PC-9 (cell line): ENCODE measurements around the gene RCC2. TPM values are rescaled to one million over a fixed set of nuclear protein-coding genes. Genes with fewer than 3 reads are reported as not detected.

ENCODE experiments used
- BruUV-seq: library from RNA; stranded (reverse); fragments of 400-500 nt; replicated peaks from 2 replicates; lab custom pipeline; 2021; lab: Mats Ljungman, UMichigan
- CTCF ChIA-PET: fragments of 300-600 bp; sonication (Branson Sonifier 250); formaldehyde crosslinking; loops from one replicate; lab custom pipeline; 2022; ENCODE audit warnings: antibody characterized with exemption; lab: Charles Lee
- POLR2A ChIA-PET: fragments of 300-600 bp; sonication (Branson Sonifier 250); formaldehyde crosslinking; loops from one replicate; lab custom pipeline; 2022; ENCODE audit warnings: antibody characterized with exemption; ENCODE audit not compliant: unreplicated experiment; lab: Charles Lee
- DNase-seq, 2 experiments: peaks; one replicate each; pipeline versions ENCODE4 v3.0.0 to v3.0.0-alpha.2; 2015 to 2022; ENCODE audit warnings: mixed read lengths in 1 of 2
- H2AFZ ChIP-seq: fragments of 200-600 bp; sonication (generic); 2 replicates; pipeline ENCODE4 v1.8.1; 2017; ENCODE audit warnings: antibody characterized with exemption
- H3F3A ChIP-seq: fragments of 200-600 bp; sonication (generic); 2 replicates; pipeline ENCODE4 v1.8.1; 2017; ENCODE audit warnings: antibody characterized with exemption, mild to moderate bottlenecking, low read depth; ENCODE audit not compliant: insufficient read depth
- H3K27ac ChIP-seq: fragments of 200-600 bp; sonication (generic); 2 replicates; pipeline ENCODE4 v1.6.1; 2016; ENCODE audit warnings: mixed run types
- H3K27me3 ChIP-seq: fragments of 200-600 bp; sonication (generic); 2 replicates; pipeline ENCODE4 v1.6.1; 2016; ENCODE audit warnings: low read depth, mixed run types; ENCODE audit not compliant: insufficient read depth
- H3K36me3 ChIP-seq: fragments of 200-600 bp; sonication (generic); 2 replicates; pipeline ENCODE4 v1.6.1; 2016; ENCODE audit warnings: low read depth, mixed run types
- H3K4me1 ChIP-seq: fragments of 200-600 bp; sonication (generic); replicated peaks from 2 replicates; pipeline ENCODE4 v1.6.1; 2016; ENCODE audit warnings: mixed run types; ENCODE audit not compliant: insufficient read depth
- H3K4me2 ChIP-seq: fragments of 200-600 bp; sonication (generic); 2 replicates; pipeline ENCODE4 v1.6.1; 2017; ENCODE audit warnings: mixed run types
- H3K4me3 ChIP-seq: fragments of 200-600 bp; sonication (generic); 2 replicates; pipeline ENCODE4 v1.6.1; 2016; ENCODE audit warnings: mixed run types
- H3K79me2 ChIP-seq: fragments of 200-600 bp; sonication (generic); 2 replicates; pipeline ENCODE4 v1.6.1; 2017; ENCODE audit warnings: low read depth, mixed run types
- H3K9me2 ChIP-seq: fragments of 200-600 bp; sonication (generic); 2 replicates; pipeline ENCODE4 v1.8.1; 2017; ENCODE audit warnings: mild to moderate bottlenecking; ENCODE audit not compliant: insufficient read depth
- H3K9me3 ChIP-seq: fragments of 200-600 bp; sonication (generic); 2 replicates; pipeline ENCODE4 v1.8.1; 2016; ENCODE audit warnings: low read depth; ENCODE audit not compliant: insufficient read depth
- H4K20me1 ChIP-seq: fragments of 200-600 bp; sonication (generic); 2 replicates; pipeline ENCODE4 v1.8.1; 2017; ENCODE audit not compliant: insufficient read depth
- CTCF ChIP-seq: fragments of 200-600 bp; sonication (generic); conservative IDR thresholded peaks from 2 replicates; pipeline ENCODE4 v1.6.1; 2017; ENCODE audit warnings: mixed run types, antibody characterized with exemption, mild to moderate bottlenecking, moderate library complexity
- EZH2 ChIP-seq: fragments of 200-600 bp; sonication (generic); IDR thresholded peaks from 2 replicates; pipeline ENCODE4 v1.8.0; 2017; ENCODE audit warnings: antibody characterized with exemption, low read depth
- intact Hi-C: fragments of 100-400 bp; cut with micrococcal nuclease; formaldehyde crosslinking; loops from one replicate; pipeline ENCODE4 v1.10.0; 2022; ENCODE audit not compliant: unreplicated experiment
- total RNA-seq: library from RNA; stranded (reverse); gene quantifications from 2 replicates; pipeline ENCODE4 v1.2.3, GENCODE V29; 2021

Gene RCC2
- total RNA-seq, 1 experiment from 2014 or later: 170 TPM

GRCh38 chr1:17392199-17392740 lies 47.2 kb downstream of the RCC2 start:
- Histone ChIP-seq H2AFZ (no peak overlapping the region), H3K79me2 (no peaks in the 10 kb centered on the region), H3K9me2 (no peaks in the 10 kb centered on the region), H3K4me3 (no peak overlapping the region), H3K9me3 (no peaks in the 10 kb centered on the region), H3K4me1 (no peaks in the 10 kb centered on the region), H3F3A (no peaks in the 10 kb centered on the region), H3K27ac (no peak overlapping the region), H4K20me1 (no peaks in the 10 kb centered on the region), H3K27me3 (no peaks in the 10 kb centered on the region), H3K36me3 (no peaks in the 10 kb centered on the region), H3K4me2 (no peak overlapping the region)
- ChIA-PET POLR2A (no interaction called here), CTCF (no interaction called here)
- TF ChIP-seq CTCF (no peak), EZH2 (no peak)
- intact Hi-C loops: no loop called here
- no TSS peak for BruUV-seq
- no peak for DNase-seq

DNA sequence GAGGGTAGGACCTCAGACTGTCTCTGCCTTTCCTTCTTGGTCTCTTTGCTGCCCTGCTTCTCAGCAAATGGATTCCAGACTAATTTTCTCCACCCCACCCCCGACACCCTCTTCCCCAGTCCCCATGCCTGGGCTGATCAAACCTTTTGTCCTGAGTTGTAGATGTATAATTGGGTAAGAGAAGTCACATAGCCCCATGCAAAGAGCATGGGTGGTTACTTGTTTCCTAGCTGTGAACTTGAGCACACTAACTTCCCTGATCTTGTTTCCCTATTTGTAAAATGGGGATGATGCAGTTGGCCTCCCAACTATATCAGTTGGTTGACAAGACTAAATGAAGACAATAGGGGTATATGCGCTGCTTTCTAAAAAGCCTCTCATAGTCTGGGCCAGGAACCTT lies 58.3 kb downstream of the RCC2 start:
- H3K9me2 ChIP-seq: no peaks in the 10 kb centered on the region
- no peaks in the 10 kb centered on the region for H3K79me2 ChIP-seq
- no peak for TF ChIP-seq CTCF
- no peak for TF ChIP-seq EZH2
- no peak overlapping the region for H3K4me3 ChIP-seq
- intact Hi-C loops: no loop called here
- POLR2A ChIA-PET: no interaction called here
- CTCF ChIA-PET: no interaction called here
- no peaks in the 10 kb centered on the region for H3K27me3 ChIP-seq
- peaks cover 13% of the 10 kb centered on the region for H3K4me1 ChIP-seq
- H2AFZ ChIP-seq: no peak overlapping the region
- H3K27ac ChIP-seq: no peak overlapping the region
- H3K4me2 ChIP-seq: no peak overlapping the region
- no peaks in the 10 kb centered on the region for H3K9me3 ChIP-seq
- H3K36me3 ChIP-seq: no peaks in the 10 kb centered on the region
- H4K20me1 ChIP-seq: no peaks in the 10 kb centered on the region
- DNase-seq: no peak
- H3F3A ChIP-seq: peaks cover 8% of the 10 kb centered on the region
- BruUV-seq: no TSS peak

DNA sequence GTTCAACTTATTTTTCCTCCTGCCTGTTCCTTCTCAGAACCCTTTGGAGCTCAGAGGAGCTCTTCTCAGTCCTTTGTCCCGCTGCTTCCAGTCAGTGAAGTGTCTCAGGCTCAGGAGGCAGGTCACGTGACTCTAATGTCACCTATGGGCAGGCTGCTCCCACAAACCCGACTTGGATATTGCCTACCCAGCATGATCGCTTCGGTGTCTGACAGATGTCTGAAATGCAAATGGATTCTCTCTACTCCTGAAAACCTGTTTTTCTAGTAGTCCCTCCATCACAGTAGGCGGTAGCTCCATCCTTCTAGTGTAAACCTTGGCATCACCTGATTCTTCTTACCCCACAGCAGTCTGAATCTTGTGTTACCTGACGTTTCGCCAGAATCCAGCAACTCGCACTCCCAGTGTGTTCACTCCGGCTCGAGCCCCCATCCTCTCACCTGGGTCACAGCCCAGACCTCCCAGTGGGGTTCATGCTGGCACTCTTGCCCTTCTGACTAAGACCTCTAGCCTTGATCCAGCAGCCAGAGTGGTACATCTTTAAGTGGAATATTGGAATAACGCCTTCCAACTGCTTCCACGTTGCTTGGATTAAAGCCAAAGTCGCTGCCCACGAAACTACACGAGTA lies 62.0 kb downstream of the RCC2 start:
- no peaks in the 10 kb centered on the region for H3K9me2 ChIP-seq
- H3K79me2 ChIP-seq: no peaks in the 10 kb centered on the region
- H2AFZ ChIP-seq: peak overlapping the region; percentile 72
- TF ChIP-seq CTCF: no peak
- peak overlapping the region; percentile 61 for H3K4me2 ChIP-seq
- ChIA-PET POLR2A (interaction anchor here (0.5 to 0.7 kb wide), 4 partner anchors 8 to 1887 kb away, joined by 3 to 6 read pairs (median 4); no protein-coding TSS in a partner anchor), CTCF (no interaction called here)
- peaks cover 8% of the 10 kb centered on the region for H3F3A ChIP-seq
- H3K27ac ChIP-seq: 0 out of 2 replicates have a peak overlapping the region, but pooled peaks have one; percentile 43
- H3K36me3 ChIP-seq: no peaks in the 10 kb centered on the region
- H4K20me1 ChIP-seq: no peaks in the 10 kb centered on the region
- H3K9me3 ChIP-seq: no peaks in the 10 kb centered on the region
- peaks cover 13% of the 10 kb centered on the region for H3K4me1 ChIP-seq
- H3K27me3 ChIP-seq: no peaks in the 10 kb centered on the region
- peak; percentile 44 to 80 for DNase-seq
- intact Hi-C loops: no loop called here
- H3K4me3 ChIP-seq: no peak overlapping the region
- no TSS peak for BruUV-seq
